Adipocyte (in vitro differentiated cells): ENCODE measurements around the gene RBMY1D.
"Not testable (repeated sequence)": the region's sequence is repeated elsewhere in the genome, so short reads cannot be mapped to it uniquely, and the experiment has no call there.

ENCODE experiments used
- DNase-seq: peaks from one replicate; pipeline ENCODE4 v3.0.0-alpha.2; 2015; ENCODE audit warnings: low read depth
- H3K27me3 ChIP-seq: replicated peaks from 2 replicates; pipeline ENCODE4 v1.7.0; 2013; ENCODE audit warnings: mild to moderate bottlenecking, low read length, moderate library complexity; ENCODE audit not compliant: control insufficient read depth, insufficient read depth
- H3K36me3 ChIP-seq: 2 replicates; pipeline ENCODE4 v1.7.0; 2013; ENCODE audit warnings: low read length, mild to moderate bottlenecking, moderate library complexity; ENCODE audit not compliant: control insufficient read depth, insufficient read depth, severe bottlenecking
- H3K4me1 ChIP-seq: 2 replicates; pipeline ENCODE4 v1.7.0; 2013; ENCODE audit warnings: mild to moderate bottlenecking, low read length, moderate library complexity; ENCODE audit not compliant: control insufficient read depth, insufficient read depth
- H3K4me3 ChIP-seq: 2 replicates; pipeline ENCODE4 v1.7.0; 2013; ENCODE audit warnings: mild to moderate bottlenecking, low read length, moderate library complexity
- H3K9ac ChIP-seq: 2 replicates; pipeline ENCODE4 v1.7.0; 2013; ENCODE audit warnings: mild to moderate bottlenecking, low read length, moderate library complexity
- H3K9me3 ChIP-seq: 2 replicates; pipeline ENCODE4 v1.7.0; 2013; ENCODE audit warnings: mild to moderate bottlenecking, low read length, moderate library complexity; ENCODE audit not compliant: control insufficient read depth

RBMY1D gene

GRCh38 chrY:21894426-21894825 lies at the start of gene RBMY1D:
RBMY1D (minus strand) TSS chrY:21894526; CDS start chrY:21892513, 2,013 bp downstream.
- H3K9ac ChIP-seq, H3K4me1 ChIP-seq, H3K9me3 ChIP-seq, H3K27me3 ChIP-seq, H3K36me3 ChIP-seq, H3K4me3 ChIP-seq, DNase-seq: not testable (repeated sequence)

DNA sequence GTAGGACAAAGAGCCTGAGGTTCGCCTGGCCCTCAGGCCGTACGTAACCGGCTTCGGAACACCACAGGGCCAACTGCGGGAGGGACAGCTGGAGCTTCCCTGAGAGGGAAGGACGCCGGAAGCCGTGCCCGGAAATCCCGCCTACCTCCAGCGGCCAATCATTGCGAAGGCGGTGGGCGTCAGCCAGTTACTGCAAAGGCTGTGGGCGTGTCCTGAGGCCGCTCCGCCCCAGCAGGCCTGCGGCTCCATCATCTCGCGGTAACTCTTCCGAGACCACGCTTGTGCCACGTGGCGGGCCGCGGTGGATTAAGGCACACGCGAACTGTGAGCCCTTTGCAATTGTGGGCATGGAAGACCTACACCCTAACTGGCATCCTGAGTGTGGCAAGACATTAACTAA lies 23.6 kb upstream of the RBMY1D start, which contains the start of gene RBMY1E:
Gene RBMY1E, minus strand, starts transcription at position 101 of the 400 bp plus-strand sequence. CDS start 1,978 bp downstream, outside the sequence.
- H3K27me3 ChIP-seq, H3K4me1 ChIP-seq, H3K36me3 ChIP-seq, H3K9me3 ChIP-seq, H3K4me3 ChIP-seq, H3K9ac ChIP-seq, DNase-seq: not testable (repeated sequence)

- H3K27me3 ChIP-seq, DNase-seq, H3K9me3 ChIP-seq: not testable (repeated sequence)
Measured at GRCh38 chrY:21869407-21870076, 24.8 kb downstream of the RBMY1D start.

GRCh38 chrY:21845481-21845880 lies 48.8 kb downstream of the RBMY1D start:
- Histone ChIP-seq H3K4me1 (no peaks in the 10 kb centered on the region), H3K4me3 (no peak overlapping the region), H3K9ac (no peak overlapping the region), H3K27me3 (no peaks in the 10 kb centered on the region), H3K9me3 (no peaks in the 10 kb centered on the region), H3K36me3 (no peaks in the 10 kb centered on the region)
- DNase-seq = no peak

More at GRCh38 chrY:21869407-21870076, 24.8 kb downstream of the RBMY1D start:
- H3K4me1 ChIP-seq, H3K36me3 ChIP-seq, H3K4me3 ChIP-seq, H3K9ac ChIP-seq: not testable (repeated sequence)

- Histone ChIP-seq H3K9me3 (no peaks in the 10 kb centered on the region), H3K27me3 (no peaks in the 10 kb centered on the region), H3K9ac (no peak overlapping the region), H3K36me3 (no peaks in the 10 kb centered on the region), H3K4me1 (no peaks in the 10 kb centered on the region), H3K4me3 (no peak overlapping the region)
- DNase-seq = no peak
Measured at GRCh38 chrY:21842090-21842489, 52.2 kb downstream of the RBMY1D start.

GRCh38 chrY:21839489-21839888 lies 54.8 kb downstream of the RBMY1D start:
- Histone ChIP-seq H3K36me3 (no peaks in the 10 kb centered on the region), H3K9me3 (no peaks in the 10 kb centered on the region), H3K27me3 (no peaks in the 10 kb centered on the region), H3K9ac (no peak overlapping the region), H3K4me1 (no peaks in the 10 kb centered on the region), H3K4me3 (no peak overlapping the region)
- DNase-seq = no peak

- H3K36me3 ChIP-seq = no peaks in the 10 kb centered on the region
- H3K4me1 ChIP-seq = no peaks in the 10 kb centered on the region
- no peaks in the 10 kb centered on the region for H3K27me3 ChIP-seq
- no peak overlapping the region for H3K4me3 ChIP-seq
- DNase-seq = no peak
- no peak overlapping the region for H3K9ac ChIP-seq
- no peaks in the 10 kb centered on the region for H3K9me3 ChIP-seq
Measured at GRCh38 chrY:21836343-21836742, 58.0 kb downstream of the RBMY1D start.

GRCh38 chrY:21835052-21835451 lies 59.3 kb downstream of the RBMY1D start:
- H3K36me3 ChIP-seq = no peaks in the 10 kb centered on the region
- no peaks in the 10 kb centered on the region for H3K9me3 ChIP-seq
- H3K4me3 ChIP-seq = no peak overlapping the region
- no peaks in the 10 kb centered on the region for H3K4me1 ChIP-seq
- H3K9ac ChIP-seq = no peak overlapping the region
- no peaks in the 10 kb centered on the region for H3K27me3 ChIP-seq
- DNase-seq = no peak
